ACHN (cell line): ENCODE data around the gene APLP1.
"Not testable (repeated sequence)": the region's sequence is repeated elsewhere in the genome, so short reads cannot be mapped to it uniquely, and the experiment has no call there.

Experiments used
- DNase-seq: peaks from one replicate; pipeline ENCODE4 v3.0.0-alpha.2; 2015
- in situ Hi-C: cut with HindIII; loops from 2 replicates; pipeline ENCODE4 v1.10.0; 2017; ENCODE audit warnings: low sequenced_read_pairs, low pct_ligation_motif_present, low pct_unique_long_range_greater_than_20kb

Gene APLP1

DNA sequence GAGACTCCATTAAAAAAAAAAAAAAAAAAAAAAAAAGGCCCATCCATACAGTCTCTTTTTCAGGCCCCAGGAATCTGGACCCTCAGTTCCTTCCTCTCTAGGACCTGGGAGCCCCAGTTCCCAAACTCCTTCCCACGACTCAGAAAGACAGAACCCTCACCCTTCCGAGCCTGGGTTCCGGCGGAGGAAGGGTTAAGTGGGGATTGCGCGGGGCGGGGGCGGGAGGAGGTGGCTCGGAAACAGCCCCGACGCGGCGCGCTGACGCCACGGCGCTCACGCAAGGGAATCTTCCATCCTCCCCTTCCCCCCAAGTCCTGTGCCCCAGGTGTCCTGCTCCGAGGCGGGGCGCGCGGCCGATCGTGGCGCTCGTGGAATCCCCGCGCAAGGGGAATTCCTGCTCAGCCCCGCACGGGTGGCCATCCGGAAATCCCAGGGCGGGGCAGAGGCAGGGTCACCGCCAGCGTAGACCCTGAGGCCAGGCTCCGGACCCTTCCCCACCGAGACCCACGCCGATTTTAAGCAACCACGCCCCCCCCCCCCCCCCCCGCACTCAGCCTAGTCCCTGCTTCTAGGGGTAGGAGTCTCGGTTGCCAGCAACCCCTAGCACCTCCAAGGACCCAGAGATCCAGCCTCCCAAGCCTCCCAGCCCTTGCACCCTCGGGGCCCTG lies 31.3 kb downstream of the APLP1 start:
- in situ Hi-C loops: no loop called here
- peak; percentile 79 for DNase-seq

GRCh38 chr19:35901055-35901644 lies 32.8 kb downstream of the APLP1 start:
- in situ Hi-C loops: no loop called here
- peak; percentile 50 for DNase-seq

- no peak for DNase-seq
These were observed 33.7 kb downstream of the APLP1 start, which contains the start of gene HCST for GRCh38 chr19:35901854-35902661. TSS of gene HCST (plus strand) at chr19:35902529. CDS start at chr19:35902594, 65 bp downstream.

GRCh38 chr19:35902870-35903475 lies 34.6 kb downstream of the APLP1 start:
- in situ Hi-C loops: no loop called here
- no peak for DNase-seq

More at GRCh38 chr19:35901854-35902661, 33.7 kb downstream of the APLP1 start, which contains the start of gene HCST:
- in situ Hi-C loops: no loop called here

DNA sequence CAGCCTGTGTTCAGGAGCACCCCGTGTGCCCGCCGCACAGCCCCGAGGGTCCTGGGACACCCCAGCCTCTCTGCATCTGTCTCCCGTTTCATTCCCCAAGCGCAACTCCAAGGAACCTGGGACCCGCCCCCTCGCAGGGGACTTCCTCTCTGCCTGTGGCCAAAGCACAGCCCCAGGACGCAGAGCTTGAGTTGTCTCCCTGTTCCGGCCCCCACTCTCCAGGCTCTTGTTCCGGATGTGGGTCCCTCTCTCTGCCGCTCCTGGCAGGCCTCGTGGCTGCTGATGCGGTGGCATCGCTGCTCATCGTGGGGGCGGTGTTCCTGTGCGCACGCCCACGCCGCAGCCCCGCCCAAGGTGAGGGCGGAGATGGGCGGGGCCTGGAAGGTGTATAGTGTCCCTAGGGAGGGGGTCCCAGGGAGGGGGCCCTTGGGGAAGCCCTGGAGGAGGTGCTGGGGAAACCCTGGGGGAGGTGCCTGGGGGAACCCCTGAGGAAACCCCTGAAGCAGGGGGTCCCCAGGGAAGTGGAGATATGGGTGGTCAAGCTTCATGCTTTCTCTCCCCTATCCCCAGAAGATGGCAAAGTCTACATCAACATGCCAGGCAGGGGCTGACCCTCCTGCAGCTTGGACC lies 35.3 kb downstream of the APLP1 start:
- in situ Hi-C loops: no loop called here
- DNase-seq: no peak

DNA sequence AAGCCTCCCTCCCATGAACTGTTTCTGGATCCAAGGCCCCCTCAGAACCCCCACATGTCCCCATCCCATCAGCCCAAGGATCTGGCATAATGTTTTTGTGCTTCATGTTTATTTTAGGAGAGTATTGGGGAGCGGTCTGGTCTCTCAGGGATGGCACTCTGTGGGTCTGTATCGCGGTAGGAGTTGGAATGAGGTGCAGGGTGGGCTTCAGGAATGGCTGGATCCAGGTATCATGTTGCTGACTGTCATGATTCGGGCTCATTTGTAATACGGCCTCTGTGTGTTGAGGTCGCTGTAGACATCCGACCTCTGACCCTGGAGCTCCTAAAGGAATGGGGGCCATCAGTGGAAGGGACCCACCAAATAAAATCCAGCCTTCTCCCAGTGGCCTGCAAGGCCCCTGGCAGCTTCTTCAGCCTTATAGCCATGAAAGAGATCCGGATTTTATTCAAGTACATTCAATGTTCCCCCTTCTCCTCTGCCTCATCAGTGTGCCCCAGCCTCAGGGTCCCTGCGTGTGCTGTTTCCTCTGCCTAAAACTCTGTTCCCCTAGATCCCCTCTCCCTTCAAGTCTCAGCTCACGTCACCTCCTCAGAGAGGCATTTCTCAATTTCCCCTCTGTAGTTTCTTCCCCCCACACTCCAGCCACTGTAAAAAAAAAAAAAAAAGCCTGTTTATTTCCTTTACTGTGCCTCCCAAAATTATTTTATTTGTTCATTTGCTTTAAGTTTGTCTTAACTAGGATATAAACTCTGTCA lies 36.1 kb downstream of the APLP1 start:
- in situ Hi-C loops: no loop called here
- DNase-seq: no peak

DNA sequence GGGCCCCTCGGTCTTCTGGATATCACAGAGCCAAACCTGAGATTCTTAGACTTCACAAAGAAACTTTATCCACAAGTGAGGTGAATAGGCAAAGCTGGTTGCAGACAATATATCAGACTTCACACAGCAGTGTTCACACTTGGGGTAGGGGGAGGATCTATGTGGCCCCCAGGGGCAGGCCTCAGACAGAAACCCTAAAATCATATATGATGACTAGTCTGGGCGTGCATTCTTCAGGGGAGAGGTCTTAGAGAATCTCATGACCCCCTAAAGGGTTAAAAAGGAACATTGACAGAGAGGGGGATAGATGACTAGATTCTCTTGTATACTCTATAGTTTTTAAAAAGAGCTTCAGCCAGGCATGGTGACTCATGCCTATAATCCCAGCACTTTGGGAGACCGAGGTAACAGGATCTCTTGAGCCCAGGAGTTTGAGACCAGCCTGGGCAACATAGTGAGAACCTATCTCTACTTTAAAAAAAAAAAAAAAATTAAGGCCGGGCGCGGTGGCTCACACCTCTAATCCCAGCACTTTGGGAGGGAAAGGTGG lies 36.9 kb downstream of the APLP1 start:
- in situ Hi-C loops: no loop called here
- no peak for DNase-seq

GRCh38 chr19:35907377-35907745 lies 39.0 kb downstream of the APLP1 start:
- no peak for DNase-seq
- in situ Hi-C loops: no loop called here

- in situ Hi-C loops: no loop called here
- DNase-seq: no peak
These were observed 39.7 kb downstream of the APLP1 start, which contains the start of gene TYROBP for GRCh38 chr19:35908010-35908441. TSS of gene TYROBP (minus strand) at chr19:35908295. CDS start at chr19:35908228, 67 bp downstream.

GRCh38 chr19:35908973-35909683 lies 40.8 kb downstream of the APLP1 start:
- in situ Hi-C loops: no loop called here
- DNase-seq: no peak

DNA sequence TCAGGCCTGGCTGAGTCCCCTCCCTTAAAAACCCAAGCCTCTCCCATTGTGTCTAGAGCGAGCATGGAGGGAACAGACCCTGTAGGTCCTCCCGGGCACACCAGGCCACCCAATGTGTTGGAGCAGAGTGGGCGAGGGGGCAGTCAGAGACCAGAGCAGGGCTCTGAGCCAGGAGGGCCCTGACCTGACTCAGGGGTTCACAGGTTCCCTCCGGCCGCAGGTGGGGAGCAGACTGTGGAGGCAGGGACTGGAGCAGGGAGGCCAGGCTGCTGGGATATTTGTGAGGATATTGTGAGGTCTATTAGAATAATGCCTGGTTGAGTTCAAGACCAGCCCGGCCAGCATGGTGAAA lies 41.3 kb downstream of the APLP1 start:
- DNase-seq: no peak
- in situ Hi-C loops: no loop called here

DNA sequence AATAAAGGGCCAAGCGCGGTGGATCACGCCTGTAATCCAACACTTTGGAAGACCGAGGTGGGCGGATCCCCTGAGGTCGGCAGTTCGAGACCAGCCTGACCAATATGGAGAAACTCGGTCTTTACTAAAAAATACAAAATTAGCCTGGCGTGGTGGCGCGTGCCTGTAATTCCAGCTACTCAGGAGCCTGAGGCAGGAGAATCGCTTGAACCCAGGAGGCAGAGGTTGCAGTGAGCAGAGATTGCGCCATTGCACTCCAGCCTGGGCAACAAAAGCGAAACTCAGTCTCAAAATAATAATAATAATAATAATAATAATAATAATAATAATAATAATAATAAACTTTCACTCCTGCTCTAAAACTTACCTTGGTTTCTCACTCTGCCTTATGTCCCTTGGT lies 42.0 kb downstream of the APLP1 start:
- DNase-seq, in situ Hi-C loops: not testable (repeated sequence)

GRCh38 chr19:35911173-35911572 lies 42.8 kb downstream of the APLP1 start:
- in situ Hi-C loops: no loop called here
- DNase-seq: no peak

DNA sequence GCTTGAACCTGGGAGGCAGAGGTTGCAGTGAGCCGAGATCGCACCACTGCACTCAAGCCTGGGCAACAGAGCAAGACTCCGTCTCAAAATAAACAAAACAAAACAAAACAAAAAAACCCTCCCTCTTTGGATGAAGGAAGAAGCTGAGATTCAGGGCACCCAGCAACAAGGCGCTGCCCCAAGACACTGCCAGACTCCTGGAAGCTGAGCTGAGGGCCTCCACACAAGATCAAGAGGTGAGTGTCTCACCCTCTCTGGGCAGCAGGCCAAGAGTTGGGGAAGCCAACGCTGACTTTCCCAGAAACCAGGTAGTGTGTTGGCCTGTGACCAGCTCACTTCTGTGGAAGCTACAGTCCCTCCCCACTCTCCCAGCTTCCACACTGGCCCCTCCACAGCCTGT lies 43.4 kb downstream of the APLP1 start:
- in situ Hi-C loops: no loop called here
- peak; percentile 21 for DNase-seq

DNA sequence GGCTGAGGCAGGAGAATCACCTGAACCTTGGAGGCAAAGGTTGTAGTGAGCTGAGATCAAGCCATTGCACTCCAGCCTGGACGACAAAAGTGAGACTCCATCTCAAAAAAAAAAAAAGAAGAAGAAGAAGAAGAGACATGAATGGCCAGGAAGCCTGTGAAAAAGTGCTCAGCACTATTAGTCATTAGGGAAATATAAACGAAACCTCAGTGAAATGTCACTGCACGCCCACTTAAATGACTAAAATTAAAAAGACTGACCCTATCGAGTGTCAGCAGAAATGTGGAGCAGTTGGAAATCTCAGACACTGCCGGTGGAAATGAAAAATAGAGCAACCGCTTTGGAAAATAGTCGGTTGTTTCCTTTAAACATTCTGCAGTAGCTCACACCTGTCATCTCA lies 45.2 kb downstream of the APLP1 start:
- in situ Hi-C loops: no loop called here
- DNase-seq: no peak

DNA sequence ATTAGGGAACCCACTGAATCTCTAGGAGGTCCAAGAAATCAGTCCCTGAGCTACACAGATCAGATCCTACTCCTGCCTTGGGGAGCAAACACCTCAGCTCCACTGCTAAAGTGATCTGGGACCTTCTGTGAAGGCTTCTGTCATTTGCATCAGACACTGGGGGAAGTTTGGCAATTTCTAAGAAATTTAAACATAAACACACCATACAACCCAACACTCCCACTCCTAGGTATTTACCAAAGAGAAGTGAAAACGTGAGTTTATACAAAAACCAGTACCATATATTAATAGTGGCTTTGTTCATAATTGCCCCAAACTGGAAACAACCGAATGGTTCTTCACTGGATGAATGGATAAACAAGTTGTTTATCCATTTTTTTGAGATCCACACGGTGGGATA lies 47.1 kb downstream of the APLP1 start:
- no peak for DNase-seq
- in situ Hi-C loops: no loop called here

GRCh38 chr19:35919306-35919705 lies 50.9 kb downstream of the APLP1 start:
- no peak for DNase-seq
- in situ Hi-C loops: no loop called here
